Peyer's patch (tissue), 4 donors: ENCODE results near the gene POU2AF3.

Source experiments
- CTCF ChIP-seq, 6 experiments: fragments of 450-650 bp in 4 of 6; fragments of 200-600 bp in 2 of 6; sonication (generic) in 1 of 6; IDR thresholded peaks; one replicate each; pipeline ENCODE4 v1.5.1; 2017 to 2019; ENCODE audit warnings: antibody characterized with exemption in 6 of 6, mild to moderate bottlenecking in 3 of 6, moderate library complexity in 1 of 6
- POLR2A ChIP-seq, 2 donors: fragments of 450-650 bp; IDR thresholded peaks; one replicate each; pipeline ENCODE4 v1.5.1; 2017; ENCODE audit warnings: antibody characterized with exemption in 2 of 2, mild to moderate bottlenecking in 2 of 2, moderate library complexity in 2 of 2

GRCh38 chr11:111258046-111258445, 40.3 kb upstream of the POU2AF3 start:
- TF ChIP-seq CTCF (IDR thresholded peaks at IDR 0.05): no peak
- no peak for TF ChIP-seq POLR2A (IDR thresholded peaks at IDR 0.05)
